ENCODE results near the gene TIMM13. TPM values are rescaled to one million over a fixed set of nuclear protein-coding genes. Genes with fewer than 3 reads are reported as not detected.
"Not testable (repeated sequence)": the region's sequence is repeated elsewhere in the genome, so short reads cannot be mapped to it uniquely, and the experiment has no call there.

The TIMM13 gene
- total RNA-seq, 4 donors from 2014 or later: 23.7 to 60.3 (median 46.8) TPM

DNA sequence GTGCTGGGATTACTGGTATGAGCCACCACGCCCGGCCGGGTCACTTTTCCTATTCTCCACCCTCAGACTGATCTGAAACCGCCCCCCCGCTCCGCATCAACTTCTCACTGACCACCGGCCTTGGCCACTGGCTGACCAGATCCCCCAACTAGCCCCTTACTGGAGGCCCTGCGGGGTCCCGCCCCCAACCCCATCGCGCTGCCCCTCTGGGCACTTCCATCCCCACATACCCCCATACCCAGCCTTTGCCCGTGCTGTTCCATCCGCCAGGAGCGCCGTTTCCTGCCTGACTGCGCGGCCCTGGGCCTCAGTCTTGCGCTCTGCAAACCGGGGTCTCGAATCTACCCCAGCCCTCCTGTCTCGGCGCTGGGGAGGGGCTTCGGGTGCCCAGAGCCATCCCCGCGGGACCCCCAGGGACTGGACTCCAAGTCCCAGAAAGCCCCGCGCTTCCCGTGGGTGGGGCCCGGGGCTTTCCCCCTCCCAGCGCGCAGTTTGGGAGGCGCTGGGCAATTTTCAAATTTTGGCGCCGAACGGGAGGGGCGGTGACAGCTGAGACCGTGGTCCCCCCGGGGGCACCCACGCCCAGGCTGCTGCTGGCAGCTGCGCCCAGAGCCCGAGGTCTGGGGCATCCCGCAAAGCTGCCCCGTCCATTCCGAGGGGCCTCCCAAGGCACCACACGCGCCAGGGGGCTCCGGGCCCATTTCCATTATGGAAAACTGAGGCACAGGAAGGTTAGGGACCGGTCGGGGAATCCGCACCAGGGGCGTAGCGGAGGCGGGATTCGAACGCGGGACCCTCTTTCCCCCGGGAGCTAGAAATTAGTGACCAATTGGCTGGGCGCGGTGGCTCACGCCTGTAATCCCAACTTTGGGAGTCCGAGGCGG is 34.6 kb upstream of the TIMM13 start:
- Histone ChIP-seq H3K4me3 (peak overlapping the region; percentile 57 to 86 (median 68)), H3K36me3 (no peaks in the 10 kb centered on the region), H3K4me1 (peaks cover 3 to 16% of the 10 kb centered on the region in 2 donors), H3K9me3 (no peaks in the 10 kb centered on the region), H3K27me3 (no peaks in the 10 kb centered on the region), H3K27ac (peak overlapping the region in 1 of 4 donors; percentile 29)
- no peak for TF ChIP-seq POLR2A (IDR thresholded peaks at IDR 0.05)
- TF ChIP-seq, protein P1, sequence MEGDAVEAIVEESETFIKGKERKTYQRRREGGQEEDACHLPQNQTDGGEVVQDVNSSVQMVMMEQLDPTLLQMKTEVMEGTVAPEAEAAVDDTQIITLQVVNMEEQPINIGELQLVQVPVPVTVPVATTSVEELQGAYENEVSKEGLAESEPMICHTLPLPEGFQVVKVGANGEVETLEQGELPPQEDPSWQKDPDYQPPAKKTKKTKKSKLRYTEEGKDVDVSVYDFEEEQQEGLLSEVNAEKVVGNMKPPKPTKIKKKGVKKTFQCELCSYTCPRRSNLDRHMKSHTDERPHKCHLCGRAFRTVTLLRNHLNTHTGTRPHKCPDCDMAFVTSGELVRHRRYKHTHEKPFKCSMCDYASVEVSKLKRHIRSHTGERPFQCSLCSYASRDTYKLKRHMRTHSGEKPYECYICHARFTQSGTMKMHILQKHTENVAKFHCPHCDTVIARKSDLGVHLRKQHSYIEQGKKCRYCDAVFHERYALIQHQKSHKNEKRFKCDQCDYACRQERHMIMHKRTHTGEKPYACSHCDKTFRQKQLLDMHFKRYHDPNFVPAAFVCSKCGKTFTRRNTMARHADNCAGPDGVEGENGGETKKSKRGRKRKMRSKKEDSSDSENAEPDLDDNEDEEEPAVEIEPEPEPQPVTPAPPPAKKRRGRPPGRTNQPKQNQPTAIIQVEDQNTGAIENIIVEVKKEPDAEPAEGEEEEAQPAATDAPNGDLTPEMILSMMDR (IDR thresholded peaks at IDR 0.05 in 4 of 5, conservative IDR thresholded peaks at IDR 0.05 in 1 of 5): peak in 1 of 5 experiments; percentile 30
- DNase-seq (no peak), ATAC-seq (peak in 1 of 2 donors; percentile 36)
- in situ Hi-C loops (cut with MboI; ENCODE audit: low sequenced_read_pairs in 4 of 4) (loop anchor here in 2 of 4 donors (10.0 kb wide), 2 partner anchors 123 to 153 kb away; no protein-coding TSS in a partner anchor), intact Hi-C loops (cut with DNase I; ENCODE audit: low total_unique reads) (no loop called here)

DNA sequence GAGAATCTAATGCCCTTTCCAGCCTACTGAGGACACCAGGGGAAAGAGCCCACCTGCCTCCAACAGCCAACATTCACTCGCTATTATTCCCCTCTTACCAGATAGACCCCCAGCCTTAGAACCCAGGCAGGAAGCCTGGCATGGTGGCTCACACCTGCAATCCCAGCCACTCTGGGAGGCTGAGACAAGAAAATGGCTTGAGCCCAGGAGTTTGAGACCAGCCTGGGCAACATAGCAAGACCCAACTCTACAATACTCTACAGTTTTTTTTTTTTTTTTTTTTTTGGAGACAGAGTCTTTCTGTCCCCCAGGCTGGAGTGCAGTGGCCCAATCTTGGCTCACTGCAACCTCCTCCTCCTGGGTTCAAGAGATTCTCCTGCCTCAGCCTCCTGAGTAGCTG is 32.9 kb upstream of the TIMM13 start:
- no peaks in the 10 kb centered on the region for H3K9me3 ChIP-seq
- peaks cover 10 to 27% of the 10 kb centered on the region in 2 donors for H3K4me1 ChIP-seq
- DNase-seq (no peak), ATAC-seq (no peak)
- TF ChIP-seq, protein P1 (IDR thresholded peaks at IDR 0.05 in 4 of 5, conservative IDR thresholded peaks at IDR 0.05 in 1 of 5): no peak
- TF ChIP-seq POLR2A (IDR thresholded peaks at IDR 0.05): no peak
- no peak overlapping the region for H3K27ac ChIP-seq
- in situ Hi-C loops (cut with MboI; ENCODE audit: low sequenced_read_pairs in 4 of 4): loop anchor here in 2 of 4 donors (10.0 kb wide), 2 partner anchors 125 to 155 kb away; no protein-coding TSS in a partner anchor
- H3K36me3 ChIP-seq: no peaks in the 10 kb centered on the region
- no peak overlapping the region for H3K4me3 ChIP-seq
- no peaks in the 10 kb centered on the region for H3K27me3 ChIP-seq
- intact Hi-C loops (cut with DNase I; ENCODE audit: low total_unique reads): no loop called here

DNA sequence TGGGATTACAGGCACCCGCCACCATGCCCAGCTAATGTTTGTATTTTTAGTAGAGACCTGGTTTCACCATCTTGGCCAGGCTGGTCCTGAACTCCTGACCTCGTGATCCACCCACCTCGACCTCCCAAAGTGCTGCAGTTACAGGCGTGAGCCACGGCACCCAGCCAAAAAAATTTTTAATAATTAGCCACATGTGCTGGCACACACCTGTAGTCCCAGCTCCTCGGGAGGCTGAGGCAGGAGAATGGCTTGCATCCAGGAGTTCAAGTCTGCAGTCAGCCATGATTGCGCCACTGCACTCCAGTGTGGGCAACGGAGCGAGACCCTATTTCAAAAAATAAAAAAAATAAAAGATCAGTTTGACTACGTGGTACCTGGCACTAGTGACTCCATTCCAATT is 31.4 kb upstream of the TIMM13 start:
- H3K27me3 ChIP-seq; H3K4me3 ChIP-seq; H3K36me3 ChIP-seq; H3K27ac ChIP-seq; in situ Hi-C loops (cut with MboI; ENCODE audit: low sequenced_read_pairs in 4 of 4); intact Hi-C loops (cut with DNase I; ENCODE audit: low total_unique reads); DNase-seq; H3K9me3 ChIP-seq; ATAC-seq: not testable (repeated sequence)
- H3K4me1 ChIP-seq: peaks cover 10 to 29% of the 10 kb centered on the region in 2 donors

DNA sequence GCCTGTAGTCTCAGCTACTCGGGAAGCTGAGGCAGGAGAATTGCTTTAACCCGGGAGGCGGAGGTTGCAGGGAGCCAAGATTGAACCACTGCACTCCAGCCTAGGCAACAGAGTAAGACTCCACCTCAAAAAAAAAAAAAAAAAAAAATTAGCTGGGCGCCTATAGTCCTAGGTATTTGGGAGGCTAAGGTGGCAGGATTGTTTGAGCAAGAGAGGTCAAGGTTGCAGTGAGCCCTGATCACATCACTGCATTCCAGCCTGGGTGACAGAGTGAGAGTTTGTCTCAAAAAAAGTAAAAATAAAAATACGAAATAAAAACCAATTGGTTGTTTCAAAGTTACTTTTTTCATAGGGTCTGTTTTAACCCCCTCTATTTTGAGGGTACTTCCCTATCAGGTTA is 30.7 kb upstream of the TIMM13 start:
- Histone ChIP-seq H3K9me3 (no peaks in the 10 kb centered on the region), H3K27me3 (no peaks in the 10 kb centered on the region), H3K27ac (no peak overlapping the region), H3K4me3 (no peak overlapping the region), H3K36me3 (no peaks in the 10 kb centered on the region), H3K4me1 (peaks cover 10 to 29% of the 10 kb centered on the region in 2 donors)
- in situ Hi-C loops (cut with MboI; ENCODE audit: low sequenced_read_pairs in 4 of 4) (no loop called here), intact Hi-C loops (cut with DNase I; ENCODE audit: low total_unique reads) (no loop called here)
- ATAC-seq (no peak), DNase-seq (no peak)
- TF ChIP-seq POLR2A (IDR thresholded peaks at IDR 0.05): no peak
- TF ChIP-seq, protein P1 (IDR thresholded peaks at IDR 0.05 in 4 of 5, conservative IDR thresholded peaks at IDR 0.05 in 1 of 5): no peak

DNA sequence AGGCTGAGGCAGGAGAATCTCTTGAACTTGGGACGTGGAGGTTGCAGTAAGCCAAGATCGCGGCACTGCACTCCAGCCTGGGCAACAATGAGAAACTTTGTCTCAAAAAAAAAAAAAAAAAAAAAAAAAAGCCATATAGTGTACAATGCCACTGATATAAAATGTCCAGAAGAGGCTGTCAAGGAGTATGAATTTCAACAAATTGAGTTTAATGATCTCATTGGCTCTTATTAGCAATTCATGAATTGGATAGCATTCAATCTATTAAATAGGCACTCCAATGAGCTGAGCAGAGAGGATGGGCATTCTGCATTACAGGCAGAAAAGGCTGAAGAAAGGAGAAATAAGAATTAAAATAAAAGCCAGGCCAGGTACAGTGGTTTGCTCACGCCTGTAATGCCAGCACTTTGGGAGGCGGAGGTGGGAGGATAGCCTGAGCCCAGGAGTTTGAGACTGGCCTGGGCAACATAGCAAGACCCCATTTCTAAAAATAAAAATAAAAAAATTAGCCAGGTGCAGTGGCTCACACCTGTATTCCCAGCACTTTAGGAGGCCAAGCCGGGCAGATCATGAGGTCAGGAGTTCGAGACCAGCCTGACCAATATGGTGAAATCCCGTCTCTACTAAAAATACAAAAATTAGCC is 30.1 kb upstream of the TIMM13 start:
- in situ Hi-C loops (cut with MboI; ENCODE audit: low sequenced_read_pairs in 4 of 4) (no loop called here), intact Hi-C loops (cut with DNase I; ENCODE audit: low total_unique reads) (no loop called here)
- H3K36me3 ChIP-seq: no peaks in the 10 kb centered on the region
- TF ChIP-seq, protein P1 (IDR thresholded peaks at IDR 0.05 in 4 of 5, conservative IDR thresholded peaks at IDR 0.05 in 1 of 5): no peak
- no peak for TF ChIP-seq POLR2A (IDR thresholded peaks at IDR 0.05)
- peak overlapping the region; percentile 21 to 88 (median 68) for H3K4me3 ChIP-seq
- peak overlapping the region; percentile 63 to 91 (median 81) for H3K27ac ChIP-seq
- DNase-seq (no peak), ATAC-seq (no peak)
- no peaks in the 10 kb centered on the region for H3K9me3 ChIP-seq
- H3K4me1 ChIP-seq: peaks cover 10 to 23% of the 10 kb centered on the region in 2 donors
- H3K27me3 ChIP-seq: no peaks in the 10 kb centered on the region
